Left hindlimb (tissue), 1 donor: ENCODE measurements around the gene SKI.

ENCODE experiments used
- DNase-seq: peaks from one replicate; pipeline ENCODE4 v3.0.0-alpha.2; 2018

The SKI gene

GRCh38 chr1:2267051-2267830 is 39.1 kb downstream of the SKI start:
- peak; percentile 36 for DNase-seq

- DNase-seq = peak; percentile 29
Measured at GRCh38 chr1:2267862-2268261, 39.7 kb downstream of the SKI start.

GRCh38 chr1:2268285-2269056 is 40.4 kb downstream of the SKI start:
- peak; percentile 25 for DNase-seq

- peak; percentile 16 for DNase-seq
Measured at GRCh38 chr1:2269193-2269921, 41.2 kb downstream of the SKI start.

- no peak for DNase-seq
Measured at GRCh38 chr1:2269922-2270259, 41.8 kb downstream of the SKI start.

GRCh38 chr1:2270260-2271100 is 42.4 kb downstream of the SKI start:
- DNase-seq = no peak

GRCh38 chr1:2271211-2271721 is 43.1 kb downstream of the SKI start:
- no peak for DNase-seq

- DNase-seq = no peak
Measured at GRCh38 chr1:2271841-2272655, 43.9 kb downstream of the SKI start.

GRCh38 chr1:2272686-2273400 is 44.7 kb downstream of the SKI start:
- no peak for DNase-seq

GRCh38 chr1:2273401-2274090 is 45.4 kb downstream of the SKI start:
- DNase-seq = no peak

- no peak for DNase-seq
Measured at GRCh38 chr1:2274231-2274928, 46.3 kb downstream of the SKI start.

GRCh38 chr1:2274929-2275475 is 46.9 kb downstream of the SKI start:
- DNase-seq = no peak

GRCh38 chr1:2275796-2276536 is 47.8 kb downstream of the SKI start:
- DNase-seq = no peak

GRCh38 chr1:2276803-2277580 is 48.9 kb downstream of the SKI start:
- DNase-seq = no peak

- DNase-seq = no peak
Measured at GRCh38 chr1:2277741-2278488, 49.8 kb downstream of the SKI start.

- no peak for DNase-seq
Measured at GRCh38 chr1:2278591-2279209, 50.6 kb downstream of the SKI start.
